SIG-M5 treated with dmso at 0.1 percent for 504 hours (cell line): Measurements from ENCODE around the gene ITGA11.

Experiments used
- DNase-seq: peaks from one replicate; lab custom pipeline; 2025; ENCODE audit not compliant: unreplicated experiment; lab: John Stamatoyannopoulos, UW

ITGA11 gene

GRCh38 chr15:68275165-68275746, 156.7 kb downstream of the ITGA11 start:
- DNase-seq = peak; percentile 36

- DNase-seq = no peak
Observed at GRCh38 chr15:68274201-68274848, 157.6 kb downstream of the ITGA11 start.

GRCh38 chr15:68272721-68273271, 159.2 kb downstream of the ITGA11 start:
- DNase-seq = no peak

- DNase-seq = peak; percentile 60
Observed at GRCh38 chr15:68271854-68272471, 160.0 kb downstream of the ITGA11 start.

- DNase-seq = no peak
Observed at GRCh38 chr15:68268405-68268804, 163.6 kb downstream of the ITGA11 start.

- no peak for DNase-seq
Observed at GRCh38 chr15:68265674-68266073, 166.3 kb downstream of the ITGA11 start.

- no peak for DNase-seq
Observed at GRCh38 chr15:68265081-68265480, 166.9 kb downstream of the ITGA11 start.

- DNase-seq = no peak
Observed at GRCh38 chr15:68264282-68264681, 167.7 kb downstream of the ITGA11 start.

GRCh38 chr15:68262514-68263356, 169.2 kb downstream of the ITGA11 start:
- DNase-seq = no peak

GRCh38 chr15:68261980-68262379, 170.0 kb downstream of the ITGA11 start:
- DNase-seq = no peak

GRCh38 chr15:68261241-68261640, 170.7 kb downstream of the ITGA11 start:
- no peak for DNase-seq

- no peak for DNase-seq
Observed at GRCh38 chr15:68259883-68260282, 172.1 kb downstream of the ITGA11 start.

- no peak for DNase-seq
Observed at GRCh38 chr15:68258692-68259091, 173.3 kb downstream of the ITGA11 start.

GRCh38 chr15:68256675-68257450, 175.1 kb downstream of the ITGA11 start:
- DNase-seq = peak; percentile 91

- DNase-seq = peak; percentile 82
Observed at GRCh38 chr15:68252925-68253534, 178.9 kb downstream of the ITGA11 start.

- no peak for DNase-seq
Observed at GRCh38 chr15:68249058-68249713, 182.8 kb downstream of the ITGA11 start.
